Right atrium auricular region (tissue), 2 donors: ENCODE results near the gene ZNF423. TPM values are rescaled to one million over a fixed set of nuclear protein-coding genes. Genes with fewer than 3 reads are reported as not detected.

ENCODE experiments used
- DNase-seq: peaks from one replicate; pipeline ENCODE4 v3.0.0-alpha.2; 2019; ENCODE audit warnings: low spot score
- H3K27ac ChIP-seq, 2 donors: fragments of 200-600 bp; sonication (generic); 1 replicate in 1 of 2; 2 replicates in 1 of 2; pipeline ENCODE4 v1.5.1; 2016 to 2019
- H3K27me3 ChIP-seq, 2 donors: fragments of 200-600 bp; sonication (generic); one replicate each; pipeline versions ENCODE4 v1.5.1 to v1.6.0; 2017 to 2019
- H3K36me3 ChIP-seq: fragments of 200-600 bp; sonication (generic); one replicate; pipeline ENCODE4 v1.5.1; 2016
- H3K4me1 ChIP-seq, 2 donors: fragments of 200-600 bp; sonication (generic); one replicate each; pipeline versions ENCODE4 v1.5.1 to v1.6.0; 2017 to 2019
- H3K4me3 ChIP-seq, 2 donors: fragments of 200-600 bp; sonication (generic); 1 replicate in 1 of 2; 2 replicates in 1 of 2; pipeline ENCODE4 v1.5.1; 2017 to 2019; ENCODE audit warnings: mild to moderate bottlenecking in 1 of 2, moderate library complexity in 1 of 2
- H3K9me3 ChIP-seq, 2 donors: fragments of 200-600 bp; sonication (generic); one replicate each; pipeline ENCODE4 v1.5.1; 2019
- total RNA-seq, 2 donors: library from RNA; depleted of rRNA; stranded (reverse); fragments of >200 nt; gene quantifications; one replicate each; pipeline ENCODE4 v1.1.0, GENCODE V29; 2016
- TF ChIP-seq, protein P1 (sequence below), 2 donors: fragments of 200-600 bp; sonication (generic); IDR thresholded peaks; one replicate each; pipeline ENCODE4 v1.5.1; 2019; ENCODE audit warnings: antibody characterized with exemption in 2 of 2

The ZNF423 gene
- total RNA-seq, 2 donors from 2014 or later, result 8.5 to 10.7 TPM

GRCh38 chr16:49698931-49699840, 156.7 kb downstream of the ZNF423 start:
- TF ChIP-seq, protein P1, sequence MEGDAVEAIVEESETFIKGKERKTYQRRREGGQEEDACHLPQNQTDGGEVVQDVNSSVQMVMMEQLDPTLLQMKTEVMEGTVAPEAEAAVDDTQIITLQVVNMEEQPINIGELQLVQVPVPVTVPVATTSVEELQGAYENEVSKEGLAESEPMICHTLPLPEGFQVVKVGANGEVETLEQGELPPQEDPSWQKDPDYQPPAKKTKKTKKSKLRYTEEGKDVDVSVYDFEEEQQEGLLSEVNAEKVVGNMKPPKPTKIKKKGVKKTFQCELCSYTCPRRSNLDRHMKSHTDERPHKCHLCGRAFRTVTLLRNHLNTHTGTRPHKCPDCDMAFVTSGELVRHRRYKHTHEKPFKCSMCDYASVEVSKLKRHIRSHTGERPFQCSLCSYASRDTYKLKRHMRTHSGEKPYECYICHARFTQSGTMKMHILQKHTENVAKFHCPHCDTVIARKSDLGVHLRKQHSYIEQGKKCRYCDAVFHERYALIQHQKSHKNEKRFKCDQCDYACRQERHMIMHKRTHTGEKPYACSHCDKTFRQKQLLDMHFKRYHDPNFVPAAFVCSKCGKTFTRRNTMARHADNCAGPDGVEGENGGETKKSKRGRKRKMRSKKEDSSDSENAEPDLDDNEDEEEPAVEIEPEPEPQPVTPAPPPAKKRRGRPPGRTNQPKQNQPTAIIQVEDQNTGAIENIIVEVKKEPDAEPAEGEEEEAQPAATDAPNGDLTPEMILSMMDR (IDR thresholded peaks at IDR 0.05), result no peak
- peak overlapping the region; percentile 50 to 81 for H3K27ac ChIP-seq
- peak; percentile 87 for DNase-seq
- H3K9me3 ChIP-seq, result no peaks in the 10 kb centered on the region
- no peaks in the 10 kb centered on the region for H3K27me3 ChIP-seq
- peak overlapping the region in 1 of 2 donors; percentile 14 for H3K4me3 ChIP-seq
- H3K4me1 ChIP-seq, result peaks cover 0 to 39% of the 10 kb centered on the region in 2 donors
- H3K36me3 ChIP-seq, result no peaks in the 10 kb centered on the region

DNA sequence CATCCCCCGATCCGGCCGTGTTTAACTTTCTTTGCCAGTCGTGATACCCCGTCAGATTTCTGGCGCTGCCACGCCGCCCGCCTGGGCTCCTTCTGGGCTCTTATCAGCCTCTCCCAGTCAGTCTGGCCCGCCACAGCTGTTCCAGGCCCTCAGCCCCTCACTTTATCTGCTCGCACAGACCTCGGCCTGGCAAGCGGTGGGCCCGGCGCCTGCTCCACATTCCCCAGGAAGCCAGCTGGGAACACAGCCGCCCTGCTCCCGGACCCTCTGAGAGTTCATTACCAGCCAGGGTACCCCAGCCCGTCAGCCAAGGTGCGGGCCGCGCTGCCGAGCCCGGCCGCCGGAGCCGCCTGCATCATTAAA, 157.5 kb downstream of the ZNF423 start:
- no peaks in the 10 kb centered on the region for H3K27me3 ChIP-seq
- peak overlapping the region; percentile 50 to 81 for H3K27ac ChIP-seq
- H3K36me3 ChIP-seq, result no peaks in the 10 kb centered on the region
- H3K4me1 ChIP-seq, result peaks cover 0 to 39% of the 10 kb centered on the region in 2 donors
- peak; percentile 73 for DNase-seq
- H3K9me3 ChIP-seq, result no peaks in the 10 kb centered on the region
- TF ChIP-seq, protein P1 (IDR thresholded peaks at IDR 0.05), result no peak
- H3K4me3 ChIP-seq, result peak overlapping the region in 1 of 2 donors; percentile 14

GRCh38 chr16:49697631-49698452, 158.1 kb downstream of the ZNF423 start:
- TF ChIP-seq, protein P1 (IDR thresholded peaks at IDR 0.05), result no peak
- Histone ChIP-seq H3K9me3 (no peaks in the 10 kb centered on the region), H3K4me3 (no peak overlapping the region), H3K36me3 (no peaks in the 10 kb centered on the region), H3K27ac (peak overlapping the region; percentile 50 to 81), H3K27me3 (no peaks in the 10 kb centered on the region), H3K4me1 (peaks cover 0 to 39% of the 10 kb centered on the region in 2 donors)
- no peak for DNase-seq

GRCh38 chr16:49696414-49697101, 159.4 kb downstream of the ZNF423 start:
- Histone ChIP-seq H3K36me3 (no peaks in the 10 kb centered on the region), H3K4me1 (peaks cover 0 to 34% of the 10 kb centered on the region in 2 donors), H3K27me3 (no peaks in the 10 kb centered on the region), H3K9me3 (no peaks in the 10 kb centered on the region), H3K27ac (no peak overlapping the region), H3K4me3 (no peak overlapping the region)
- TF ChIP-seq, protein P1 (IDR thresholded peaks at IDR 0.05), result no peak
- DNase-seq, result no peak

- no peak overlapping the region for H3K27ac ChIP-seq
- H3K27me3 ChIP-seq, result no peaks in the 10 kb centered on the region
- H3K9me3 ChIP-seq, result no peaks in the 10 kb centered on the region
- peaks cover 0 to 27% of the 10 kb centered on the region in 2 donors for H3K4me1 ChIP-seq
- no peak for DNase-seq
- H3K36me3 ChIP-seq, result no peaks in the 10 kb centered on the region
- TF ChIP-seq, protein P1 (IDR thresholded peaks at IDR 0.05), result no peak
- no peak overlapping the region for H3K4me3 ChIP-seq
Measured at GRCh38 chr16:49695782-49696413, 160.0 kb downstream of the ZNF423 start.
